ENCODE data around the gene SPDYE2B.
"Not testable (repeated sequence)": the region's sequence is repeated elsewhere in the genome, so short reads cannot be mapped to it uniquely, and the experiment has no call there.

Gene SPDYE2B

DNA sequence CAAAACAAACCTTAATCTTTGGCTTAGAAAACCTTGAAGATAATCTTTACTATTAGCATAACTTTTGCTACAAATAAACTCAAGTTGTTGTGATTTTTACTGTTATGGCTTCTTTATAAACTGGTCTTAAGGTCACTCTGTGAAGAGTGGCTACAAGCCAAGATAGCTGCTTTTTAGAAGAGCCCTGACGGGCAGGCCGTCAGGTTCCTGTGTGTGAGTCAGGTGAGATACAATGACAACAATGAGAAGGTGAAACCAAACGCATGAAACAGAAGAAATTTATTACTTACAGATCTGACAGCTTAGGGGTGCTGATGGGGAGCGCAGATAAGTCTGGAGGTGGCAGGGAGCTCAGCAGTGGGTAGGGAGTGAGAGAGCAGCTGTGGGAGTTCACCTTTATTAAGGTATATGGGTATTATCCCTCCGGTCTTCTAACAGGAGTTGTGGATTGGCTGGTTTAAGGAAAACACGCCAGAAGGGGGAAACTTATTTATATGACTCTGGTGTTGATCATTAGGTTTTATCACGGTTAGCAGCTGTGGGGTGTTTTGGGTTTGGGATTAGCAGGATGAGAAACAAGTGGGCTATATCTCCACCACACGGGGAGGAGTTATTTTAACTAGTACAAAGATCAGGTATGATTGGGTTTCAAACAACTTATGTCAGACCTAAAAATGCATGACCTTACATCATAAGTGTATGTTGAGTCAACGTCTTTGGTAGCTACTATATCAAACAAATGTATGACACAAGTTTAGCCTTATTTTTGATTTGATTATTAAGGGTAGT, 49.0 kb downstream of the SPDYE2B start:
- not testable (repeated sequence) for DNase-seq (ENCODE audit: low read depth in 1 of 2, low spot score in 1 of 2)

All from activated T-helper 1 cell treated with anti-CD3 and anti-CD28 coated beads, Interleukin-2, amount 50 U/mL, for 16 hours (primary cell).